Thymus (tissue), 11 donors: ENCODE results near the gene ODAD3. TPM values are rescaled to one million over a fixed set of nuclear protein-coding genes. Genes with fewer than 3 reads are reported as not detected.
"Not testable (repeated sequence)": the region's sequence is repeated elsewhere in the genome, so short reads cannot be mapped to it uniquely, and the experiment has no call there.

ENCODE experiments used
- DNase-seq, 9 donors: peaks; one replicate each; pipeline ENCODE4 v3.0.0-alpha.2; 2013; ENCODE audit warnings: low spot score in 9 of 9, low read depth in 6 of 9, missing footprints in 1 of 9
- H3K27ac ChIP-seq, 2 donors: one replicate each; pipeline ENCODE4 v1.5.1; 2013; ENCODE audit warnings: control low read depth in 1 of 2, low read depth in 1 of 2, low read length in 1 of 2, mild to moderate bottlenecking in 1 of 2, moderate library complexity in 1 of 2
- H3K27me3 ChIP-seq, 2 donors: one replicate each; pipeline ENCODE4 v1.5.1; 2013; ENCODE audit warnings: low read length in 1 of 2; ENCODE audit not compliant: control insufficient read depth in 2 of 2, insufficient read depth in 1 of 2
- H3K36me3 ChIP-seq, 2 donors: one replicate each; pipeline ENCODE4 v1.5.1; 2013; ENCODE audit warnings: low read length in 1 of 2, mild to moderate bottlenecking in 1 of 2, moderate library complexity in 1 of 2; ENCODE audit not compliant: control insufficient read depth in 2 of 2, insufficient read depth in 2 of 2
- H3K4me1 ChIP-seq, 2 donors: one replicate each; pipeline ENCODE4 v1.5.1; 2013; ENCODE audit warnings: low read length in 2 of 2; ENCODE audit not compliant: control insufficient read depth in 2 of 2, insufficient read depth in 2 of 2
- H3K4me3 ChIP-seq, 2 donors: one replicate each; pipeline ENCODE4 v1.5.1; 2013; ENCODE audit warnings: low read length in 2 of 2, control low read depth in 1 of 2, mild to moderate bottlenecking in 1 of 2
- H3K9me3 ChIP-seq, 2 donors: one replicate each; pipeline ENCODE4 v1.5.1; 2013; ENCODE audit warnings: low read length in 1 of 2, mild to moderate bottlenecking in 1 of 2; ENCODE audit not compliant: control insufficient read depth in 2 of 2, insufficient read depth in 1 of 2
- WGBS: extraction: QIAGEN DNeasy Blood & Tissue Kit; methylation state at CpG from one replicate; pipeline ENCODE4 v1.1.7; 2013; 5-methylcytosine and 5-hydroxymethylcytosine counted together
- polyA plus RNA-seq: library from polyadenylated mRNA; stranded (reverse); fragments of 200-250 nt; gene quantifications from one replicate; pipeline ENCODE4 v1.2.3, GENCODE V29; 2013
- total RNA-seq: library from RNA; stranded (reverse); fragments of 120-200 nt; gene quantifications from one replicate; pipeline ENCODE4 v1.2.4, GENCODE V29; 2013
- donor health status: healthy.

ODAD3 gene
- total and polyA plus RNA-seq, 2 donors = 0.09 to 0.64 TPM

DNA sequence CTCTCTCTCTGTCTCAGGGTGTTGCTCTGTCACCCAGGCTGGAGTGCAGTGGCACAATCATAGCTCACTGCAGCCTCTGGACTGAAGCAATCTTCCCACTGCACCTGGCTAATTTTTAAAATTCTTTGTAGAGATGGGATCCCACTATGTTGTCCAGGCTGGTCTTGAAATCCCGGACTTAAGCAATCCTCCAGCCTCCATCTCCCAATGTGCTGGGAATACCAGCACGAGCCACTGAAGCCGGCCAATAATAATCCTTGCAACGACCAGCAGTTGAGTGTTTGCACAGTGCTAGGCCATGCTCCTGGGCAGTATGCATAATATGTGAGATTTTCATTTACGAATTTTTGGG, 50.2 kb downstream of the ODAD3 start:
- Histone ChIP-seq H3K4me3 (no peak overlapping the region), H3K4me1 (peaks cover 8 to 32% of the 10 kb centered on the region in 2 donors), H3K36me3 (no peaks in the 10 kb centered on the region), H3K9me3 (peaks cover 0 to 19% of the 10 kb centered on the region in 2 donors), H3K27ac (no peak overlapping the region), H3K27me3 (peaks cover 32 to 59% of the 10 kb centered on the region in 2 donors)
- no peak for DNase-seq
- WGBS = 97% methylated on average over 5 of the region's 5 CpGs

GRCh38 chr19:11383706-11384048, 51.2 kb downstream of the ODAD3 start:
- WGBS = 3% methylated on average over 9 of the region's 9 CpGs
- H3K27me3 ChIP-seq = peaks cover 32 to 59% of the 10 kb centered on the region in 2 donors
- DNase-seq = no peak
- H3K4me1 ChIP-seq = peaks cover 8 to 32% of the 10 kb centered on the region in 2 donors
- peaks cover 0 to 1% of the 10 kb centered on the region in 2 donors for H3K36me3 ChIP-seq
- peak overlapping the region in 1 of 2 donors; percentile 5 for H3K27ac ChIP-seq
- no peak overlapping the region for H3K4me3 ChIP-seq
- peaks cover 0 to 19% of the 10 kb centered on the region in 2 donors for H3K9me3 ChIP-seq

GRCh38 chr19:11382898-11383705, 51.8 kb downstream of the ODAD3 start:
- peaks cover 32 to 59% of the 10 kb centered on the region in 2 donors for H3K27me3 ChIP-seq
- WGBS = 2% methylated on average over 65 of the region's 65 CpGs
- peak in 1 of 9 donors; percentile 42 for DNase-seq
- peaks cover 8 to 32% of the 10 kb centered on the region in 2 donors for H3K4me1 ChIP-seq
- peak overlapping the region in 1 of 2 donors; percentile 14 for H3K4me3 ChIP-seq
- peaks cover 1 to 7% of the 10 kb centered on the region in 2 donors for H3K36me3 ChIP-seq
- no peak overlapping the region for H3K27ac ChIP-seq
- peaks cover 0 to 19% of the 10 kb centered on the region in 2 donors for H3K9me3 ChIP-seq

- Histone ChIP-seq H3K4me3 (peak overlapping the region; percentile 54 to 55), H3K27me3 (peaks cover 30 to 45% of the 10 kb centered on the region in 2 donors), H3K27ac (peak overlapping the region; percentile 87 to 90), H3K4me1 (peaks cover 13 to 48% of the 10 kb centered on the region in 2 donors), H3K36me3 (peaks cover 6 to 14% of the 10 kb centered on the region in 2 donors), H3K9me3 (peaks cover 0 to 19% of the 10 kb centered on the region in 2 donors)
- peak; percentile 90 to 99 (median 96) for DNase-seq
- WGBS = 3% methylated on average over 54 of the region's 54 CpGs
Measured at GRCh38 chr19:11380653-11381537, 54.0 kb downstream of the ODAD3 start.

DNA sequence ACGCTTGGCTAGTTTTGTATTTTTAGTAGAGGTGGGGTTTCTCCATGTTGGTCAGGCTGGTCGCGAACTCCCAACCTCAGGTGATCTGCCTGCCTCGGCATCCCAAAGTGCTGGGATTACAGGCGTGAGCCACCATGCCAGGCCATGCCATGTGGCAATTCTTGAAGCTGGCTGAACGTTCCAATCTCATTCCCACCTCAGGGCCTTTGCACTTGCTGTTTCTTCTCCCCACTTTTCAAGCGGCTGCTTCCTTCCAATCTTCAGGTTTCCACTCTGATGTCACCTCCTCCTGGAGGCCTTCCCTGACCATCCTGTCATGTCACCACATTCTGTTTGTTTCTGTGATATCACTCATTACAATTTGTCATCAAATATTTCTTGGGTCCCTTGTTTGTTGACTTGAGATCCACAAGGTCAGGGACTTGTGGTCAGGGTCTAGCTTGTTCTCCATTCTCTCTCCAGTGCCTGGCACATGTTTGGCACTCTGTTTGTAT, 55.0 kb downstream of the ODAD3 start:
- Histone ChIP-seq H3K4me1 (peaks cover 18 to 57% of the 10 kb centered on the region in 2 donors), H3K27ac (no peak overlapping the region), H3K4me3 (no peak overlapping the region), H3K27me3 (peaks cover 30 to 37% of the 10 kb centered on the region in 2 donors), H3K36me3 (peaks cover 6 to 14% of the 10 kb centered on the region in 2 donors), H3K9me3 (peaks cover 0 to 19% of the 10 kb centered on the region in 2 donors)
- WGBS = 99% methylated on average over 7 of the region's 7 CpGs
- DNase-seq = no peak

- peaks cover 0 to 19% of the 10 kb centered on the region in 2 donors for H3K9me3 ChIP-seq
- WGBS = 98% methylated on average over 14 of the region's 14 CpGs
- H3K27me3 ChIP-seq = peaks cover 26 to 31% of the 10 kb centered on the region in 2 donors
- H3K36me3 ChIP-seq = peaks cover 6 to 14% of the 10 kb centered on the region in 2 donors
- not testable (repeated sequence) for H3K4me3 ChIP-seq, H3K27ac ChIP-seq, DNase-seq
- peaks cover 18 to 57% of the 10 kb centered on the region in 2 donors for H3K4me1 ChIP-seq
Measured at GRCh38 chr19:11379269-11379845, 55.6 kb downstream of the ODAD3 start.

- no peak for DNase-seq
- Histone ChIP-seq H3K36me3 (peaks cover 6 to 14% of the 10 kb centered on the region in 2 donors), H3K27ac (no peak overlapping the region)
Measured at GRCh38 chr19:11378319-11379189, 56.4 kb downstream of the ODAD3 start.

GRCh38 chr19:11377756-11378155, 57.2 kb downstream of the ODAD3 start:
- peaks cover 21 to 57% of the 10 kb centered on the region in 2 donors for H3K4me1 ChIP-seq
- H3K36me3 ChIP-seq = peaks cover 6 to 14% of the 10 kb centered on the region in 2 donors
- H3K9me3 ChIP-seq = peaks cover 0 to 9% of the 10 kb centered on the region in 2 donors
- H3K4me3 ChIP-seq = no peak overlapping the region
- no peak overlapping the region for H3K27ac ChIP-seq
- no peak for DNase-seq
- H3K27me3 ChIP-seq = peaks cover 10 to 15% of the 10 kb centered on the region in 2 donors
- 97% methylated on average over 3 of the region's 3 CpGs for WGBS

More at GRCh38 chr19:11378319-11379189, 56.4 kb downstream of the ODAD3 start:
- Histone ChIP-seq H3K4me3 (no peak overlapping the region), H3K9me3 (peaks cover 0 to 14% of the 10 kb centered on the region in 2 donors), H3K4me1 (peaks cover 21 to 60% of the 10 kb centered on the region in 2 donors), H3K27me3 (peaks cover 18 to 23% of the 10 kb centered on the region in 2 donors)
- 83% methylated on average over 8 of the region's 8 CpGs for WGBS
